ENCODE measurements around the gene KCNMA1. TPM values are rescaled to one million over a fixed set of nuclear protein-coding genes. Genes with fewer than 3 reads are reported as not detected.
A peak's percentile ranks its signal among the peaks of the same experiment; 100 is the strongest.

Gene KCNMA1
- total RNA-seq, 2 donors from 2014 or later = 0.48 to 0.56 TPM

GRCh38 chr10:77118603-77119282 lies 518.9 kb downstream of the KCNMA1 start:
- Mint-ChIP-seq H3K4me3 (no peak overlapping the region), H3K4me1 (no peaks in the 10 kb centered on the region), H3K27me3 (peaks cover 21% of the 10 kb centered on the region), H3K9me3 (no peaks in the 10 kb centered on the region), H3K27ac (no peak overlapping the region), H3K36me3 (ENCODE audit: low read depth) (no peaks in the 10 kb centered on the region)
- no peak for ATAC-seq (replicated peaks)

GRCh38 chr10:77117501-77117900 lies 520.1 kb downstream of the KCNMA1 start:
- Mint-ChIP-seq H3K36me3 (ENCODE audit: low read depth) (no peaks in the 10 kb centered on the region), H3K27ac (no peak overlapping the region), H3K4me3 (no peak overlapping the region), H3K27me3 (peaks cover 21% of the 10 kb centered on the region), H3K9me3 (no peaks in the 10 kb centered on the region), H3K4me1 (no peaks in the 10 kb centered on the region)
- no peak for ATAC-seq (replicated peaks)

GRCh38 chr10:77116904-77117303 lies 520.7 kb downstream of the KCNMA1 start:
- no peak overlapping the region for H3K27ac Mint-ChIP-seq
- ATAC-seq (replicated peaks) = peak; percentile 39
- H3K9me3 Mint-ChIP-seq = no peaks in the 10 kb centered on the region
- peaks cover 21% of the 10 kb centered on the region for H3K27me3 Mint-ChIP-seq
- no peaks in the 10 kb centered on the region for H3K4me1 Mint-ChIP-seq
- no peaks in the 10 kb centered on the region for H3K36me3 Mint-ChIP-seq (ENCODE audit: low read depth)
- H3K4me3 Mint-ChIP-seq = no peak overlapping the region

GRCh38 chr10:77114181-77114821 lies 523.3 kb downstream of the KCNMA1 start:
- H3K36me3 Mint-ChIP-seq (ENCODE audit: low read depth) = no peaks in the 10 kb centered on the region
- H3K27me3 Mint-ChIP-seq = peaks cover 21% of the 10 kb centered on the region
- no peaks in the 10 kb centered on the region for H3K9me3 Mint-ChIP-seq
- H3K4me1 Mint-ChIP-seq = no peaks in the 10 kb centered on the region
- no peak overlapping the region for H3K4me3 Mint-ChIP-seq
- no peak for ATAC-seq (replicated peaks)
- H3K27ac Mint-ChIP-seq = no peak overlapping the region

- Mint-ChIP-seq H3K36me3 (ENCODE audit: low read depth) (no peaks in the 10 kb centered on the region), H3K4me1 (no peaks in the 10 kb centered on the region), H3K9me3 (no peaks in the 10 kb centered on the region), H3K4me3 (no peak overlapping the region), H3K27me3 (peaks cover 12% of the 10 kb centered on the region), H3K27ac (no peak overlapping the region)
- ATAC-seq (replicated peaks) = no peak
Observed at GRCh38 chr10:77111611-77112550, 525.7 kb downstream of the KCNMA1 start.

GRCh38 chr10:77110757-77111156 lies 526.9 kb downstream of the KCNMA1 start:
- no peak for ATAC-seq (replicated peaks)
- Mint-ChIP-seq H3K4me3 (no peak overlapping the region), H3K36me3 (ENCODE audit: low read depth) (no peaks in the 10 kb centered on the region), H3K27ac (no peak overlapping the region), H3K4me1 (no peaks in the 10 kb centered on the region), H3K9me3 (no peaks in the 10 kb centered on the region), H3K27me3 (peaks cover 7% of the 10 kb centered on the region)

- Mint-ChIP-seq H3K4me1 (no peaks in the 10 kb centered on the region), H3K4me3 (no peak overlapping the region)
Observed at GRCh38 chr10:77109351-77109994, 528.1 kb downstream of the KCNMA1 start.

GRCh38 chr10:77106676-77107075 lies 530.9 kb downstream of the KCNMA1 start:
- ATAC-seq (replicated peaks) = no peak
- H3K27me3 Mint-ChIP-seq = peaks cover 3% of the 10 kb centered on the region
- H3K9me3 Mint-ChIP-seq = no peaks in the 10 kb centered on the region
- no peak overlapping the region for H3K27ac Mint-ChIP-seq
- no peaks in the 10 kb centered on the region for H3K36me3 Mint-ChIP-seq (ENCODE audit: low read depth)
- H3K4me3 Mint-ChIP-seq = no peak overlapping the region
- H3K4me1 Mint-ChIP-seq = no peaks in the 10 kb centered on the region

More at GRCh38 chr10:77109351-77109994, 528.1 kb downstream of the KCNMA1 start:
- ATAC-seq (replicated peaks) = no peak
- no peaks in the 10 kb centered on the region for H3K36me3 Mint-ChIP-seq (ENCODE audit: low read depth)
- H3K27ac Mint-ChIP-seq = no peak overlapping the region
- H3K27me3 Mint-ChIP-seq = peaks cover 2% of the 10 kb centered on the region
- no peaks in the 10 kb centered on the region for H3K9me3 Mint-ChIP-seq

- no peak overlapping the region for H3K4me3 Mint-ChIP-seq
- no peaks in the 10 kb centered on the region for H3K36me3 Mint-ChIP-seq (ENCODE audit: low read depth)
- no peak overlapping the region for H3K27ac Mint-ChIP-seq
- peaks cover 3% of the 10 kb centered on the region for H3K27me3 Mint-ChIP-seq
- no peaks in the 10 kb centered on the region for H3K4me1 Mint-ChIP-seq
- no peaks in the 10 kb centered on the region for H3K9me3 Mint-ChIP-seq
- no peak for ATAC-seq (replicated peaks)
Observed at GRCh38 chr10:77105761-77106221, 531.8 kb downstream of the KCNMA1 start.

- Mint-ChIP-seq H3K4me1 (no peaks in the 10 kb centered on the region), H3K4me3 (no peak overlapping the region), H3K36me3 (ENCODE audit: low read depth) (no peaks in the 10 kb centered on the region), H3K27ac (no peak overlapping the region), H3K9me3 (no peaks in the 10 kb centered on the region), H3K27me3 (peaks cover 3% of the 10 kb centered on the region)
- ATAC-seq (replicated peaks) = no peak
Observed at GRCh38 chr10:77104459-77104980, 533.1 kb downstream of the KCNMA1 start.

- Mint-ChIP-seq H3K27ac (no peak overlapping the region), H3K4me1 (no peaks in the 10 kb centered on the region), H3K4me3 (no peak overlapping the region), H3K27me3 (peaks cover 6% of the 10 kb centered on the region), H3K9me3 (no peaks in the 10 kb centered on the region), H3K36me3 (ENCODE audit: low read depth) (no peaks in the 10 kb centered on the region)
- ATAC-seq (replicated peaks) = no peak
Observed at GRCh38 chr10:77103213-77103612, 534.4 kb downstream of the KCNMA1 start.

GRCh38 chr10:77101341-77101740 lies 536.3 kb downstream of the KCNMA1 start:
- Mint-ChIP-seq H3K4me3 (no peak overlapping the region), H3K27ac (no peak overlapping the region), H3K9me3 (no peaks in the 10 kb centered on the region), H3K27me3 (peaks cover 11% of the 10 kb centered on the region), H3K36me3 (ENCODE audit: low read depth) (no peaks in the 10 kb centered on the region), H3K4me1 (no peaks in the 10 kb centered on the region)
- no peak for ATAC-seq (replicated peaks)

GRCh38 chr10:77099136-77099535 lies 538.5 kb downstream of the KCNMA1 start:
- no peak overlapping the region for H3K4me3 Mint-ChIP-seq
- no peak overlapping the region for H3K27ac Mint-ChIP-seq
- no peaks in the 10 kb centered on the region for H3K9me3 Mint-ChIP-seq
- no peaks in the 10 kb centered on the region for H3K36me3 Mint-ChIP-seq (ENCODE audit: low read depth)
- ATAC-seq (replicated peaks) = no peak
- H3K4me1 Mint-ChIP-seq = no peaks in the 10 kb centered on the region
- H3K27me3 Mint-ChIP-seq = peaks cover 18% of the 10 kb centered on the region

- Mint-ChIP-seq H3K27ac (no peak overlapping the region), H3K27me3 (peaks cover 22% of the 10 kb centered on the region), H3K4me3 (no peak overlapping the region), H3K4me1 (no peaks in the 10 kb centered on the region), H3K36me3 (ENCODE audit: low read depth) (no peaks in the 10 kb centered on the region), H3K9me3 (no peaks in the 10 kb centered on the region)
- ATAC-seq (replicated peaks) = no peak
Observed at GRCh38 chr10:77097625-77098024, 540.0 kb downstream of the KCNMA1 start.

All from activated T-helper 17 cell treated with anti-CD3 and anti-CD28 coated beads, Interleukin-2, amount 50 U/mL, for 72 hours (primary cell).